A549 (cell line): Measurements from ENCODE around the gene RTN4RL1.
A peak's percentile ranks its signal among the peaks of the same experiment; 100 is the strongest.

Source experiments
- CTCF ChIP-seq: fragments of >200 bp; sonication (Bioruptor Twin); formaldehyde crosslinking; IDR thresholded peaks from 3 replicates; pipeline ENCODE4 v1.5.1; 2016
- EP300 ChIP-seq, 2 experiments: fragments of >200 bp; sonication (Bioruptor Twin); formaldehyde crosslinking; IDR thresholded peaks; 2 replicates in 1 of 2; 3 replicates in 1 of 2; pipeline ENCODE4 v1.6.1; 2016 to 2017
- HOXB5 ChIP-seq: fragments of 250-450 bp; sonication (Bioruptor Pico); IDR thresholded peaks from 2 replicates; pipeline ENCODE4 v1.5.0; 2020; ENCODE audit warnings: mild to moderate bottlenecking, moderate library complexity
- MAFK ChIP-seq: fragments of 450-650 bp; IDR thresholded peaks from 2 replicates; pipeline ENCODE4 v1.6.1; 2014; ENCODE audit not compliant: partially characterized antibody
- POLR2A ChIP-seq: IDR thresholded peaks from 2 replicates; pipeline ENCODE4 v1.6.1; 2012; ENCODE audit warnings: mild to moderate bottlenecking, low read length
- RAD21 ChIP-seq, 2 experiments: fragments of >200 bp in 1 of 2; sonication (Bioruptor Twin) in 1 of 2; formaldehyde crosslinking in 1 of 2; IDR thresholded peaks in 1 of 2; conservative IDR thresholded peaks in 1 of 2; 2 replicates in 1 of 2; 3 replicates in 1 of 2; pipeline ENCODE4 v1.6.1; 2012 to 2018; ENCODE audit warnings: inconsistent platforms in 1 of 2
- USF2 ChIP-seq: fragments of 450-650 bp; IDR thresholded peaks from 2 replicates; pipeline ENCODE4 v1.6.1; 2014; ENCODE audit warnings: antibody characterized with exemption
- TF ChIP-seq, protein P1 (sequence below): fragments of 250-450 bp; sonication (Bioruptor Pico); IDR thresholded peaks from 2 replicates; pipeline ENCODE4 v1.5.0; 2021; ENCODE audit warnings: mild to moderate bottlenecking, moderate library complexity, borderline replicate concordance

GRCh38 chr17:2064980-2065785 is 40.0 kb upstream of the RTN4RL1 start:
- 0 out of 5 replicates have a peak, but pooled peaks of 1 of the 2 experiments have one; percentile 13 for TF ChIP-seq RAD21 (conservative IDR thresholded peaks at IDR 0.05 in 1 of 2, IDR thresholded peaks at IDR 0.05 in 1 of 2)
- no peak for TF ChIP-seq POLR2A
- TF ChIP-seq CTCF, result peak; percentile 43
- no peak for TF ChIP-seq USF2
- TF ChIP-seq HOXB5, result no peak
- TF ChIP-seq, protein P1, sequence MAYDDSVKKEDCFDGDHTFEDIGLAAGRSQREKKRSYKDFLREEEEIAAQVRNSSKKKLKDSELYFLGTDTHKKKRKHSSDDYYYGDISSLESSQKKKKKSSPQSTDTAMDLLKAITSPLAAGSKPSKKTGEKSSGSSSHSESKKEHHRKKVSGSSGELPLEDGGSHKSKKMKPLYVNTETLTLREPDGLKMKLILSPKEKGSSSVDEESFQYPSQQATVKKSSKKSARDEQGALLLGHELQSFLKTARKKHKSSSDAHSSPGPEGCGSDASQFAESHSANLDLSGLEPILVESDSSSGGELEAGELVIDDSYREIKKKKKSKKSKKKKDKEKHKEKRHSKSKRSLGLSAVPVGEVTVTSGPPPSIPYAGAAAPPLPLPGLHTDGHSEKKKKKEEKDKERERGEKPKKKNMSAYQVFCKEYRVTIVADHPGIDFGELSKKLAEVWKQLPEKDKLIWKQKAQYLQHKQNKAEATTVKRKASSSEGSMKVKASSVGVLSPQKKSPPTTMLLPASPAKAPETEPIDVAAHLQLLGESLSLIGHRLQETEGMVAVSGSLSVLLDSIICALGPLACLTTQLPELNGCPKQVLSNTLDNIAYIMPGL, result no peak
- no peak for TF ChIP-seq MAFK
- TF ChIP-seq EP300 (IDR thresholded peaks at IDR 0.05), result no peak
